NCI-H146 treated with DMSO at 0.1 percent for 48 hours (cell line): ENCODE results near the gene UXT.

Experiments
- DNase-seq: peaks from one replicate; lab custom pipeline; 2025; ENCODE audit not compliant: unreplicated experiment; lab: John Stamatoyannopoulos, UW

UXT gene

DNA sequence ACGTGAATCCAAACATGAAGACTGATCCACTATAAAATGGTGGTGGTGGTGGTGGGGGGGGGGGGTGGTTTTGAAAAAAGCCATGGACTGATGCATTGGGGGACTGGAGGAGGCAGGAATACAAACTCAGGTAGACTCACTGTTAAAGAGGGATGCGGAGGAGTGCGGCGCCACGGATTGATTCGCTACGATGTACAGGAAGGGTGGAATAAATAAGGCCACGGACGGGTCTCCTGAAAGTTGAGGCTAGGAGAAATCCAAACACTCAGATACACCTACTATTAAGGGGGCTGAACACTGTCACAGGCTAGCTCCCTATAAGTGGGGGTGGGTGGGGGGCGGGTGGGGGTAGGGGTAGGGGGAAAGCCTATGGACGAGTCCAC lies 9.2 kb downstream of the UXT start:
- DNase-seq: no peak

DNA sequence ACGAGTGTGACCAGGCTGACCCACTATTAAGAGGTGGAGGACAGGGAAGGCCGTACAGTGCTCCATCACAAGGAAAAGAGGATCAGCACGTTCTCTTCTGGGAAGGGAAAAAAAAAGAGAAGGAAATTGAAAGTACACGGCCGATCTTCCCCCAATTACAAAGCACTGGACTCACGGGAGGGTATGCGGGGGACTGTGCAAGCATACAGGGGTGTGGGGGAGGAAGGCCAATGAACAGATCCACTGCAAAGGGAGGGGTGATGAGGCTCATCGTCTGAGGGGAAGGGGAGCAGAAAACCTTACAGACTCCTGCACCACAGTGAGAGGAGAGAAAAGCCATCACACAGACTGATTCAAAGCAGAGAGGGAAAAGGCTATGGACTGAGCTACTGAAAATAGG lies 9.7 kb downstream of the UXT start:
- DNase-seq: no peak

DNA sequence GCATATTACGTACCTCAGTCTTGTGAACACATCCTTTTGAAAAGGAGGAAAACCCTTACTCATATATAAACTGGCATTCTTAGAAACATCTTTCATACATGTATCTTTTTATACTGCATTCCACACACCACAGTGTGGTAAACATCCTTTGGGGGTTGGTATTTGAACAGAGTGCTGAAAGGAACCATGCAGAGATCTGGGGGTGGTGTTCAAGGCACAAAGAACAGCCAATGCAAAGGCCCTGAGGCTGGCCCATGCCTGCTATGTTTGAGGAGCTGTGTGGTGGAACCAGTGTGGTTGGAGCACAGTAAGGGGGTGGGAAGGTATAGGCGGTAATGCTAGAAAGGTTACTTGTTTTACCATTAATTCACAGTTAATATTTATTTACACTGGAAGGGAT lies 10.6 kb downstream of the UXT start:
- DNase-seq: no peak

DNA sequence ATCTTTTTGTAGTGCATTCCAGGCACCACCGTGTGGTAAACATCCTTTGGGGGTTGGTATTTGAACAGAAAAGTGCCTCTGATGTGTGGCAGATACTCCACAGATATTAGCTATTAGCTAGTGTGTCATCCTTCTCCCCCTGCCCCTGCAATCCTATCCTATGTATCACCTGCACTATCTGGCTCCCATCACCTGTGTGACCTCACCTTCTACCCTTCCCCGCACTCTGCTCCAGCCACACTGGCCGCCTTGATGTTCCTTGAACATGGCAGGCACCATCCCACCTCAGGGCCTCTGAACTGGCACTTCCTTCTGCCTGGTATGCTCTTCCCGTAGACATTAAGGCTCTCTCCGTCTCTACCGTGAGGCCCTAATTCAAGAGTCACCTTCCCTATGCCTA lies 12.3 kb downstream of the UXT start:
- no peak for DNase-seq

DNA sequence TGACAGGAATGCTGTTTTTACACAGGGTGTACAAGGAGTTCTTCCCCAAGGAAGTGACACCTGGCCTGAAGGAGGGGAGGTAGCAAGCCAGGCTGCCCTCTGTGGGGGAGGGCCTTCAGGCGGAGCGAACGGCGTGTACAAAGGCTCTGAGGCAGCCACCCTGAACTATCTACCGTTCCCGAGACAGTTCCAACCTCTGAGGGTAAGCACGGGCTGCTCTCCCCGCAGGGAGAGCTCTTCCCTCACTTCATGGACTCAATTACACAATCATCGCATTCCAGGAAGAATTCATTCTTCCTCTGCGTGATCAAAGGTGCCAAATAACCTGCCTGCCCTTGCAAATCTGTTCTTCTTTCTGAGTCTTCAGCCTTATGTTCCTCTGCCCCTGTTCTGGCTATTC lies 13.4 kb downstream of the UXT start:
- DNase-seq: no peak

DNA sequence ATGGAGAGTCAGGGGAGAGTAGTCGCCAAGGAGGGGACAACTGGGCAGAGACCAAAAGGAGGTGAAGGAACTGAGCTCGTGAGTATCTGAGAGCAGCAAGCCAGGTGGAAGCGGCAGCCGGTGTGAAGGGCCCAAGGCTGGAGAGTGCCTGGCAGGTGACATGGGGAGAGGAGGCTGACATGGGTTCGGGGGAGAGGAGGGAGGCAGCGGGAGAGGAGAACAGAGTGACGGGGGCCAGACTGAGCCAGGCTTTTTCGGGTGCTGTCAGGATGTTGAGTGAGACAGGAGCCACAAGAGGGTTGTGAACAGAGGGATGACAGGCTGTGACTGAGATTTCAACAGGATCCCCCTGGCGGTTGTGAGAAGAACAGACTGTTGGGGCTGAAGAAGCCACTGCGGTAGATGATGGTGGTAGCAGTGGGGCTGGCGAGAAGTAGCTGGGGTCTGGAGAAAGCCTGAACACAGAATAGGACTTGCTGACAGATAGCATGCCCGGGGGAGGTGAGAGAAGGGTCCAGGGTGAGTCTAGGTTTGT lies 14.4 kb downstream of the UXT start:
- no peak for DNase-seq

DNA sequence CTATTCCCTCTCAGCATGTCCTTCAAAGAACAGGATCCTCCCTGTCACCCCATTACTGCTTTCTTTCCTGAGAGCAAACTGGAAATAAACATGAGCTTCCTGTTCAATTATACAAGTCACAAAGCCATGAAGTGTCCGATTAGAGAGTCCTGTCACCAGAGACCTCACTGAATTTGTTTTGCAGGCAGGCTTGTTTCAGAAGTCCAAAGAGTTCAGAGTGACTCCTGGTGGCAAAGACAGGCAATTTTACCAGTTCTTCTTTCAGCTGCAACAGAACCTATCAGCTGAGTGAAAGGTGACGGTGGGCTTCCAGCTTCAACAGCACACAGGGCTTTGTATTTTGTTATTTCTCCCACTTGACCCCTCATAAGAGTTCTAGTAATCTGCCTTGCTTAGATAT lies 15.1 kb downstream of the UXT start:
- no peak for DNase-seq

DNA sequence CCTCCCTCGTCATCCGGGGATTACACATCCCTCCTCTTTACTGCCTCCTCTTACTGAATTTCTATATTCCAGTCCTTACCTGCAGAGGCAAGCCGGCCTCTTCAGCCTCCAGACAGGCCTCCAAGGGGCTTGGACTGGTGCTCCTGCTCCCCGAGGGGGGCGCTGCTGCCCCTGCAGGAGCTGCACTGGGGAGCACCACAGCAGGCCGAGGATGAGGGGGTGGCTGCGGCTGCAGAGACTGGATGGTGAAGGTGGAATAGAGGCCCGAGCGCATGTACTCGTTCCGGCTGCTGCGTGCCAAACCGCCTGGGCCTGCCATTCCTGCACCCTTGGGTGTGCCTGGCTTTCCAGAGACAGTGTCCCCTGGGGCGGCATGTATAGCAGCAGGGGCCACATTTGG lies 20.2 kb downstream of the UXT start:
- no peak for DNase-seq

DNA sequence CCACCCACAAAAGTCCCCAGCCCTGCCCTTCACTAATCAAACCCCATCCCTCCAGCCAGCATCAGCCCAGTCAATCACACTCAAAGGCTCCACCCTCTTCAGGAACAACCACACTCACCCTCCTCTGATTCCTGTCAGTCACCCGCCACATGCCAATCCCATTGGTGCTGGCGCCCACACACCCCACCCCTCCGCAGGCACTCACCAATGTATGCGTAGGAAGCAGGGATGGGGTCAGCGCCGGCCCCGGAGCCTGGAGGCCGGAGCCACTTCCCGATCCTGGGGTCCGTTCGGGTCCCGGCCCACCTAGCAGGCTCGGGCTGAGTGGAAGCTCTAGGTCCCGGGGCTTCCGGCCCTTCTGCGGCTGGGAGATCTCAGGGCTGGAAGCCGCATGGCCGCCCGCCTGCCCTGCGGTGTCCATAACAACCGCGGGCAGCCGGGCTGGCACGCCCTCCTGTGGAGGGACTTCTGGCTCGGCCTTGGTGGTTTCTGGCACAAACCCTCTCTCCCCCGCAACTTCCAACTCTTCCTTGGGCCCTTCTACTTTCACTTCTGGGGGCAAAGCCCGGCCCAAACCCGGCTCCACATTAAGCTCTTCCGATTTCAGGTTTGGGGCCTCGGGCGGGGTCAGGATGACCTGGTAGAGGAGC lies 21.3 kb downstream of the UXT start:
- DNase-seq: no peak

DNA sequence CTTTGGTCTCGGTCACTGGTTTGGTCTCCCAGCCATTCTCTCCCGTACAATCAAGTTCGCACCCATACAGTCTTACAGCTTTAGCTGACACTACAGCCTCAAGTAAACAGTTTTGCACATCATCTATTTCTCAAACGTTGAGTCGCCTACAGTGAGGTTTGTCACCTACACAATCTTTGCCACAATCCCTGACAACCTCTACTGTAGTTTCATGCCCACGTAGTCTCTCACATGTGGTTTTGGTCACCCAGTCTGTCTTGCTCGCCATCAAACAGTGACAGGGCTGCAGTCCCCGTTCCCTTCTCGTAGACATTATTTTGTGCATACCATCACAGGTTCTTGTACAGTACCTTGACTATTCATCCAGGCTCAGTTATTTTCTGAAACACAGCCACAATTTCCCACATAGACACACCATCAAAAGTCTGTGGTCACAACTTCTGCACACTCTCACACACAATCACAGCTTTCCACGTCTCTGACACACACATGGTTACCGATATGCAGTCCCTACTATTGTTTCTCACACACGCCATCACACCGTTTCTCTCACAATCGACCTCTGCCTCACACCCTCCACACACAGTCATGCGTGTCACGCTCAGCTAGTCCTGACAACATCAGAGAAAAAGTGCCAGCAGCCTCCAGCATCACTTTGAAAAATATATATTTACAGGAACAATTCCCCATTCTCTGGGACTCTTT lies 24.0 kb downstream of the UXT start:
- no peak for DNase-seq

DNA sequence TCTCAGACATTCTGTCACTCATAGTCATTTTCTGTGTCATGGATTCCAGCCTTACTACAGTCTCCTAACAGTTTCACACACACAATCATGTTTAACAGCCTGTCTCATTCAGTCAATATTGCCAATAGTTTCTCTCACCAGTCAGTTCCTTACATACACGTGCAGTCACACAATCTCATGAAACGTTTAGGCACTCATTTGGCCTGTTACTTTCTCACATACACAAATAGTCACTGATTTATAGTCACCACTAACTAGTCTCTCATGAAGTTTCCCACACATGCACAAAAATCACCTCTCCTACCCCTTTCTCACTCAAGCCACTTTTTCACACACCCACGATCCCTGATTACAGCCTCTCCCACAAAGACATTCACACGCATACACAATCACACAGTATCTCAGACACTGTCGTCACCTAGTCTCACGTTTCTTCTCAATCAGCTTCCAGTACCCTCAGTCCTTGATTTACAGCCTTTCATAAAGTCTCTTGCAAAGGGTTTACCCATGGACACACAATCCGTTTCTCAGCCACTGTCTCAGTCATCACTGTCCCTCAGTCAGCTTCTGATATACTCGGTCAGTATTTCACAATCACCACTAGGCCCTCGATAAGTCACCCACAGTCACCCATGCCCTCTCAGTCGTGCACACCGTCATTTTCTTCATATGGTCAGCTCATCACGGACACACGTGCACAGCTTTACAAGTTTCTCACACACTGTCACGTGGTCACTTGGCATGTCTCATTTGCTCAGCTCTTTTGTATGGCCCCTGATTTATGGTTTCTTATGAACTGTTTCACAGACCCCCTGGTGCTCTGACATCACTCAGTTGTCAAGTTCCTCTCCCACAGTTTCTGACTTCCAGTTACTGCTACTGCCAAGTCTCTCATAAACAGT lies 25.0 kb downstream of the UXT start:
- no peak for DNase-seq

DNA sequence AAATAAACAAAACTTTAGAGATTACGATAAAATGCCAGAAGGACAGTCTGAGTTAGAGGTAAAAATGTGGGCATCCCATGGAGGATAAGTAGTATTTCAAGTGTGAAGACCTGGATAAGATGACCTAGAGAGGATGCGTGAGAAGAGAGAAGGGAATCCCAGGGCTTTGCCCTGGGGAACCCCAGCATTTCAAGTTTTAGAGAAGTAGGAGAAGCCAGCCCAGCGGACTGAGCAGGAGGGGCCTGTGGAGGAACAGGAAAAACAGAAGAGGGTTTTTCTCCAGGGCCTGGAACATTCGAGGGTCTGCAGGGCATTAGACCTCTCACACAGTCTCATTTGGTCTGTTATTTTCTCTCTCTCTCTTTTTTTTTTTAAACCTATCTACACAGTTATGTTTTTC lies 26.3 kb downstream of the UXT start:
- DNase-seq: no peak

DNA sequence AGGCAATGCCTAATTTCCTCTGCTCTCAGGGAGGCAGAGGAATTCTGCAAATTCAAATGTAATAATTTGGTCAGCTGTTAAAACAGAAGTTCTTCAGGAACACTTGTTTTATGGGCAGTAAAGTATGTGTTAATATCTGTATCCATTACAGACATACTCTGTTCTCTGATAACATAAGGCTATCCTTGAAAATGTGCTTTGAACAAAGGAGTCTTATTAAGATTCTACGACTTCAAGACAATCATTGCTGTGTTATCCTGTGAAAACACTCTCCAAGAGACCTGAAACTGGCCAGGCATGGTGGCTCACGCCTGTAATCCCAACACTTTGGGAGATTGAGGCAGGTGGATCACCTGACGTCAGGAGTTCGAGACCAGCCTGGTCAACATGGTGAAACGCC lies 27.3 kb downstream of the UXT start:
- no peak for DNase-seq

DNA sequence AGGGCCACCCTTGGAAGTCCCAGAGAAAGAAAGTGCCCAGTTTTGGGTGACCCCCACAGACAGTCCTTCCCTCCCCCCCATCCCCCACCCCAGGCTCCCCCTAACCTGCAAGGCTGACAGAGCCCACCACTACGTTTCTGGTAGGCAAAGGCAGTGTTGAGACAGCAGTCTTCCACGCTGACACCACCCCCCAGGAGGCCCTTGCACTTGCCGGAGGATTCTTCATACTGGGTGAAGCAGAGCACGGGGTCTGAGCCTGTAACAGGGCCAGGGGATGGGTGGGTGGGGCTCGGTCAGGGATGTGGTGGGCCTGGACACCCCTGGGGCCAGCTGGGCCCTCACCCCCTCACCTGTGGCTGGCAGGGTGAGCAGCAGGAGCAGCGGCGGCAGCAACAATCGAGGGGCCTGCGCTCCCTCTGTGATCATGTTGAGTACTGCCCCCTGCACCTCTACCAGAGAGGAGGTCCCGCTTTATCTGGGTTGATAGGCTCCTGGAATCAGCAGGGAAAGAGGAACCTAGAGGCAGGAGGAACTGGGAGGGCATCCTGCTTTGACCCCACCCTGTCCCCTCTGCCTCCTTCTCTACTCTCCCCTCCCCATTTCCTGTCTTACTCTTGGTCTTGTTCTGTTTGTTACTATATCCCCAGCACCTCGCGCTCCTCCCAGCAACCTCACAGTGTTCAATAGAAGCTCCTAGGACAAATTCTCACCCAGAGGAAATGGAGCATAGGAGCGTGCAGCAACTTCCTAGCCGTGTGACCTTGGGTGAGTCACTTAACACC lies 29.4 kb downstream of the UXT start, which contains the start of gene CFP:
TSS of gene CFP (minus strand) at position 512 of the 782 bp plus-strand sequence. CDS start at position 426, 86 bp downstream.
- no peak for DNase-seq

DNA sequence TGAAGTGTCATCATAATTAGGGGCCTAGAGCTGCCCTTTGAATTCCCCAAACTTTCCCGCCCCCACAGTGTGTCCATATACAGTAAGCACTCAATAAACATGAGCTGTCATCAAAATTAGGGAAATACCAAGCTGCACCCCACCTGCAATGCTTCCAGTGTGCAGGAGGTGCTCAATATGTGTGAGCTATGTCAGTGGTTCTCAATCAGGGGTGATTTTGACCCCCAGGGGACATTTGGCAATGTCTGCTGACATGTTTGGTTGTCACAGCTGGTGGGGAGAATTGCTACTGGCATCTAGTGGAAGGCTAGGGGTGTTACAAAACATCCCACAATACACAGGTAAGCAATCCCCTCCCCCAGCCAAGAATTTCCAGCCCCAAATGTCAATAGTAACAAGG lies 30.0 kb downstream of the UXT start:
- no peak for DNase-seq

DNA sequence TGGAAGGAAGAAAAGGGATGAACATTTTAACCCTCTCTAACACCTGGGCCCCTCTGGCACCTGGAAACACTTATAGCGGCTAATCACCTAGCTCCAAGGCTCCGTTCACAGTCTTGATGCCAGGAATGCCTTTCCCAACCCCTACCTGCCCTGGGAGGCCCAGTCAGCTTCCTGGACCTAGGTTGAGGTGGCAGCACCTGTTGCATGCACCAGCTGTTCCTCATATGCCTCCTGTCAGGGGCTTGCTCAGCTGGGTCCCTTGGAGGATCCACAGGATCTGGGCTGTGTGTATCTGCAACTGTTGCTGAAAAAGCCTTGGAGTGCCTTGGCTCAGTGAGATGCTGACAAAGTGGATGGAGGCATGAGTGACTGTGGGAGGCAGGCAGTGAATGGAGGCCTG lies 33.6 kb downstream of the UXT start:
- DNase-seq: no peak

DNA sequence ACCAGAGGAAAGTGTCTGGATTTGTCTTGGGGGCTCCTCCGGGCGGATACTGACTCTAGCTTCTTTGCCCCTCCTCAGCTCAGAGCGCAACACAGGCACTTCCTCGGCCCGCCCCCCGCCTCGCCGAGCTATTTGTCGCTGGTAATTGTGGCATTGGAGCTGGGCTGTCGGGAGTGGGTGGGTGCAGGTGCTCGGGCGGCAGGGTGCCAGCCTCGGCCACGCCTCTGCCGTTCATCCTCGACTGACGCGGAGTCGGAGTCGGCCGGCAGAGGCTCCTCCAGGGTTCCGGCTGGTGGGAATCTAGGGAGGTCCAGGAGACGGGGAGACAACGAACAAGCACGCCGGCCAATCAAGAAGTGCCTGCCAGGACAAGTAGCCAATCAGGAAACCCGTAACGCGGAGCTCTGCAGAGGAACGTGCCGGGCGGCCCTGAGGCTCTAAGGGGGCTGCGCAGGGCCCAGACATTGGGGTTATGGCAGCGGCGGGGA lies 35.4 kb downstream of the UXT start:
- peak; percentile 71 for DNase-seq

DNA sequence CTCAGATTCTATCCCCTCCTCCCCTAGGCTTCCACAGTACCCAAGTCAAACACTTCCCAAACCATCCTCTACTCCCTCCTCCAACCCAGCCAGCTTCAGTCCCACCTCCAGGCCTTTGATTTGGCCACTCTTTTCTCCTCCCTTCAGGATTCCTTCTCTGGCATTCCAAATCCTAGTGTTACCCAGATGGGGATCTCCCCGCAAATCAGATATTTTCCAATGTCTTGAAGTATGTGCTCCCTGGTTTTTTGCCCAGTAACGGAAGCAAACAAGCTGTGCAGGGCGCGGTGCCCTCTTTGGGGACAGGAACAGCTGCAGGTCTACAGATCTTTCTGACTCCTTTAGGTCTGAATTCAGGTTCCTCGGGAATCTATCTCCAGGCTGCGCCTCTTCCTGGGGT lies 37.1 kb downstream of the UXT start:
- no peak for DNase-seq

DNA sequence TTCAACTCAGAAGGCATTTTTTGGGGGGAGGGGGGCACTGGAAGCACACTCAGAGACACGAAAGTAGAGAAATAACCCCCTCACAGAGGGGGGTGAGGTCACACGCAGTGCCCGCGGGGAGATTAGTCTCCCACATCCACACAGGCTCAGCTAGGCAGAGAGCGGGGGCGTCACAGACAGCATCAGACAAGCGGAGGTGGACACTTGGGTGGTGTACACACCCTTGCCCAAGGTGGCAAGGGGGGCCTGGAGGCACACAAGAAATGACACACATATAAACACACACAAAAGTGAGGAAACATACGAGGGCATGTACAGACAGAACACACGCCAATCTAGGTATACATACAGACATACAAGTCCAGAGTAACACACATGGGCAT lies 38.7 kb downstream of the UXT start:
- DNase-seq: no peak

DNA sequence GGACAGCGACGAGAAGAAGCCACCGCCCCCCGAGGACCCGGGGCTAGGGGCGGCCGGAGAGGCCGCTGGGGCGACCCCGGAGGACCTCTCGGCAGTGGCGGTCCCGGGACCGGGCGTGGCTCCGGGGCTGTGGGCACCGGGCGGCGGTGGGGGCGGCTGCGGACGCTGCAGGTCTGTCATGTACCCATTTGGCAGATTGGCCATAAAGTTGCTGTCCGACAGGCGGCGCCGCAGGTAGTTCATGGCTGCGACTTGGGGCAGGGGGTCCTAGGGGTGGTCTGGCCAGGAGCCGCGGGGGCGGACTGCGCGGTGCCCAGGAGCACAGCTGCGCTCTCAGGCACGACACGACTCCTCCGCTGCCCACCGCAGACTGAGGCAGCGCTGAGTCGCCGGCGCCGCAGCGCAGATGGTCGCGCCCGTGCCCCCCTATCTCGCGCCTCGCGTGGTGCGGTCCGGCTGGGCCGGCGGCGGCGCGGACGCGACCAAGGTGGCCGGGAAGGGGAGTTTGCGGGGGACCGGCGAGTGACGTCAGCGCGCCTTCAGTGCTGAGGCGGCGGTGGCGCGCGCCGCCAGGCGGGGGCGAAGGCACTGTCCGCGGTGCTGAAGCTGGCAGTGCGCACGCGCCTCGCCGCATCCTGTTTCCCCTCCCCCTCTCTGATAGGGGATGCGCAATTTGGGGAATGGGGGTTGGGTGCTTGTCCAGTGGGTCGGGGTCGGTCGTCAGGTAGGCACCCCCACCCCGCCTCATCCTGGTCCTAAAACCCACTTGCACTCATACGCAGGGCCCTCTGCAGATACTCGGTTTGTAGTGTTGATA lies 39.3 kb downstream of the UXT start, which contains the start of gene SYN1:
TSS of gene SYN1 (minus strand) at position 372 of the 817 bp plus-strand sequence. CDS start at position 243, 129 bp downstream.
- peak; percentile 44 for DNase-seq
